CD4-positive, CD25-positive, alpha-beta regulatory T cell (primary cell): ENCODE measurements around the gene ZNF716. TPM values are rescaled to one million over a fixed set of nuclear protein-coding genes. Genes with fewer than 3 reads are reported as not detected.
"Not testable (repeated sequence)": the region's sequence is repeated elsewhere in the genome, so short reads cannot be mapped to it uniquely, and the experiment has no call there.

Experiments
- ATAC-seq, 2 donors: fragments of 150-1000 bp; cut with Tn5 transposase; one replicate each; pipeline ENCODE4 v1.10.0; 2021; ENCODE audit warnings: low read depth in 2 of 2, moderate number of reproducible peaks in 2 of 2, moderate library complexity in 1 of 2
- DNase-seq, 3 donors: peaks; one replicate each; pipeline versions ENCODE4 v3.0.0 to v3.0.0-alpha.2; 2012 to 2022; ENCODE audit warnings: mixed read lengths in 1 of 3
- H3K27ac ChIP-seq: one replicate; pipeline ENCODE4 v1.7.0; 2013; ENCODE audit warnings: mild to moderate bottlenecking, low read length; ENCODE audit not compliant: insufficient read depth, poor library complexity, severe bottlenecking
- H3K27me3 ChIP-seq: one replicate; pipeline ENCODE4 v1.7.0; 2013; ENCODE audit warnings: low read length; ENCODE audit not compliant: control insufficient read depth, insufficient read depth
- H3K36me3 ChIP-seq: one replicate; pipeline ENCODE4 v1.7.0; 2013; ENCODE audit warnings: mild to moderate bottlenecking, low read length, moderate library complexity; ENCODE audit not compliant: control insufficient read depth, insufficient read depth
- H3K4me1 ChIP-seq: 2 replicates; pipeline ENCODE4 v1.7.0; 2013; ENCODE audit warnings: mild to moderate bottlenecking, low read length; ENCODE audit not compliant: insufficient read depth, control insufficient read depth, poor library complexity, severe bottlenecking
- H3K4me3 ChIP-seq: one replicate; pipeline ENCODE4 v1.7.0; 2013; ENCODE audit warnings: low read depth, mild to moderate bottlenecking, low read length, moderate library complexity
- H3K9me3 ChIP-seq, 2 experiments: 1 replicate in 1 of 2; 2 replicates in 1 of 2; pipeline ENCODE4 v1.7.0; 2013; ENCODE audit warnings: low read length in 2 of 2, mild to moderate bottlenecking in 1 of 2, moderate library complexity in 1 of 2; ENCODE audit not compliant: control insufficient read depth in 2 of 2
- H3K27ac Mint-ChIP-seq, 3 donors: one replicate each; pipeline ENCODE4 v1.8.0; 2020 to 2022; ENCODE audit warnings: mild to moderate bottlenecking in 3 of 3, mixed read lengths in 3 of 3, moderate library complexity in 2 of 3
- H3K27me3 Mint-ChIP-seq: one replicate; pipeline ENCODE4 v1.8.0; 2022; ENCODE audit warnings: mild to moderate bottlenecking, mixed read lengths
- H3K36me3 Mint-ChIP-seq: one replicate; pipeline ENCODE4 v1.8.0; 2020; ENCODE audit warnings: mixed read lengths
- H3K4me1 Mint-ChIP-seq, 4 donors: one replicate each; pipeline ENCODE4 v1.8.0; 2020 to 2022; ENCODE audit warnings: mixed read lengths in 4 of 4, mild to moderate bottlenecking in 1 of 4
- H3K4me3 Mint-ChIP-seq, 4 donors: one replicate each; pipeline ENCODE4 v1.8.0; 2020 to 2022; ENCODE audit warnings: mild to moderate bottlenecking in 4 of 4, mixed read lengths in 4 of 4, moderate library complexity in 3 of 4
- H3K9me3 Mint-ChIP-seq, 7 donors: one replicate each; pipeline ENCODE4 v1.8.0; 2020 to 2022; ENCODE audit warnings: mixed read lengths in 7 of 7, mild to moderate bottlenecking in 3 of 7, moderate library complexity in 2 of 7
- polyA plus RNA-seq, 4 donors: library from polyadenylated mRNA; unstranded; fragments of 300-500 nt; fragmentation: Illumina TruSeq; gene quantifications; one replicate each; pipeline ENCODE4 v1.2.3, GENCODE V29; 2021
- total RNA-seq: library from RNA; stranded (reverse); gene quantifications from one replicate; pipeline ENCODE4 v1.2.3, GENCODE V29; 2022

ZNF716 gene
- total RNA-seq (not detected), polyA plus RNA-seq (not detected)

- Mint-ChIP-seq H3K4me3 (no peak within 1 kb of the TSS), H3K27ac (no peak within 1 kb of the TSS), H3K9me3 (peaks cover 0 to 31% (median 10%) of the 10 kb centered on the region in 7 donors), H3K4me1 (no peaks in the 10 kb centered on the region), H3K27me3 (peaks cover 4% of the 10 kb centered on the region), H3K36me3 (no peaks in the 10 kb centered on the region)
- no peak within 1 kb of the TSS for H3K4me3 ChIP-seq
- no peak for ATAC-seq
- no peaks in the 10 kb centered on the region for H3K4me1 ChIP-seq
- H3K27ac ChIP-seq: no peak within 1 kb of the TSS
- no peak for DNase-seq
- H3K9me3 ChIP-seq: peaks cover 6 to 23% of the 10 kb centered on the region in 2 experiments
- no peaks in the 10 kb centered on the region for H3K27me3 ChIP-seq
- H3K36me3 ChIP-seq: no peaks in the 10 kb centered on the region
Measured at GRCh38 chr7:57449904-57450303, at the start of gene ZNF716. ZNF716 (plus strand) TSS chr7:57450177; CDS start chr7:57450289, 112 bp downstream.

- ATAC-seq (no peak), DNase-seq (no peak)
- Mint-ChIP-seq H3K4me1 (peaks cover 0 to 4% (median 0%) of the 10 kb centered on the region in 4 donors), H3K4me3 (no peak overlapping the region), H3K9me3 (peaks cover 0 to 34% (median 10%) of the 10 kb centered on the region in 7 donors), H3K36me3 (no peaks in the 10 kb centered on the region), H3K27me3 (no peaks in the 10 kb centered on the region), H3K27ac (no peak overlapping the region)
- Histone ChIP-seq H3K4me1 (no peaks in the 10 kb centered on the region), H3K9me3 (peaks cover 0 to 40% of the 10 kb centered on the region in 2 experiments), H3K36me3 (no peaks in the 10 kb centered on the region), H3K27me3 (no peaks in the 10 kb centered on the region), H3K4me3 (no peak overlapping the region), H3K27ac (no peak overlapping the region)
Measured at GRCh38 chr7:57400531-57401155, 49.3 kb upstream of the ZNF716 start.

GRCh38 chr7:57403051-57403450 is 46.9 kb upstream of the ZNF716 start:
- peaks cover 0 to 40% of the 10 kb centered on the region in 2 experiments for H3K9me3 ChIP-seq
- peaks cover 0 to 28% (median 10%) of the 10 kb centered on the region in 7 donors for H3K9me3 Mint-ChIP-seq
- not testable (repeated sequence) for H3K4me3 Mint-ChIP-seq, H3K36me3 ChIP-seq, H3K36me3 Mint-ChIP-seq, ATAC-seq, H3K27ac ChIP-seq, H3K4me1 Mint-ChIP-seq, H3K27ac Mint-ChIP-seq, H3K27me3 Mint-ChIP-seq, H3K4me1 ChIP-seq, DNase-seq, H3K27me3 ChIP-seq, H3K4me3 ChIP-seq

- ATAC-seq: no peak
- Histone ChIP-seq H3K36me3 (no peaks in the 10 kb centered on the region), H3K9me3 (peaks cover 0 to 33% of the 10 kb centered on the region in 2 experiments), H3K27me3 (no peaks in the 10 kb centered on the region), H3K4me1 (no peaks in the 10 kb centered on the region), H3K4me3 (no peak overlapping the region), H3K27ac (no peak overlapping the region)
- no peak for DNase-seq
- H3K27me3 Mint-ChIP-seq: no peaks in the 10 kb centered on the region
- H3K9me3 Mint-ChIP-seq: peaks cover 0 to 28% (median 10%) of the 10 kb centered on the region in 7 donors
- no peak overlapping the region for H3K27ac Mint-ChIP-seq
- H3K4me3 Mint-ChIP-seq: no peak overlapping the region
- no peaks in the 10 kb centered on the region for H3K36me3 Mint-ChIP-seq
- peaks cover 0 to 4% (median 0%) of the 10 kb centered on the region in 4 donors for H3K4me1 Mint-ChIP-seq
Measured at GRCh38 chr7:57403601-57404342, 46.2 kb upstream of the ZNF716 start.

GRCh38 chr7:57404343-57404966 is 45.5 kb upstream of the ZNF716 start:
- no peaks in the 10 kb centered on the region for H3K36me3 Mint-ChIP-seq
- ATAC-seq (no peak), DNase-seq (no peak)
- no peaks in the 10 kb centered on the region for H3K36me3 ChIP-seq
- no peak overlapping the region for H3K27ac Mint-ChIP-seq
- H3K4me1 Mint-ChIP-seq: peaks cover 0 to 4% (median 0%) of the 10 kb centered on the region in 4 donors
- peaks cover 2 to 31% (median 10%) of the 10 kb centered on the region in 7 donors for H3K9me3 Mint-ChIP-seq
- H3K27me3 ChIP-seq: no peaks in the 10 kb centered on the region
- H3K27me3 Mint-ChIP-seq: no peaks in the 10 kb centered on the region
- H3K27ac ChIP-seq: no peak overlapping the region
- H3K4me1 ChIP-seq: no peaks in the 10 kb centered on the region
- no peak overlapping the region for H3K4me3 Mint-ChIP-seq
- H3K4me3 ChIP-seq: no peak overlapping the region
- H3K9me3 ChIP-seq: peaks cover 0 to 26% of the 10 kb centered on the region in 2 experiments

GRCh38 chr7:57404967-57405421 is 45.0 kb upstream of the ZNF716 start:
- Histone ChIP-seq H3K27me3 (no peaks in the 10 kb centered on the region), H3K4me1 (no peaks in the 10 kb centered on the region), H3K9me3 (peaks cover 0 to 21% of the 10 kb centered on the region in 2 experiments), H3K36me3 (no peaks in the 10 kb centered on the region), H3K4me3 (no peak overlapping the region), H3K27ac (no peak overlapping the region)
- H3K27ac Mint-ChIP-seq: no peak overlapping the region
- DNase-seq (no peak), ATAC-seq (no peak)
- H3K4me3 Mint-ChIP-seq: no peak overlapping the region
- H3K9me3 Mint-ChIP-seq: peaks cover 2 to 32% (median 10%) of the 10 kb centered on the region in 7 donors
- no peaks in the 10 kb centered on the region for H3K27me3 Mint-ChIP-seq
- no peaks in the 10 kb centered on the region for H3K36me3 Mint-ChIP-seq
- peaks cover 0 to 4% (median 0%) of the 10 kb centered on the region in 4 donors for H3K4me1 Mint-ChIP-seq

GRCh38 chr7:57407125-57407524 is 42.9 kb upstream of the ZNF716 start:
- H3K36me3 Mint-ChIP-seq: no peaks in the 10 kb centered on the region
- Histone ChIP-seq H3K9me3 (peaks cover 0 to 6% of the 10 kb centered on the region in 2 experiments), H3K27me3 (no peaks in the 10 kb centered on the region), H3K4me1 (no peaks in the 10 kb centered on the region), H3K27ac (no peak overlapping the region), H3K36me3 (no peaks in the 10 kb centered on the region), H3K4me3 (no peak overlapping the region)
- peaks cover 0 to 2% (median 0%) of the 10 kb centered on the region in 4 donors for H3K4me1 Mint-ChIP-seq
- H3K27me3 Mint-ChIP-seq: no peaks in the 10 kb centered on the region
- H3K4me3 Mint-ChIP-seq: no peak overlapping the region
- peaks cover 2 to 32% (median 7%) of the 10 kb centered on the region in 7 donors for H3K9me3 Mint-ChIP-seq
- DNase-seq (no peak), ATAC-seq (no peak)
- H3K27ac Mint-ChIP-seq: no peak overlapping the region
